ENCODE results near the gene SULF2.

GRCh38 chr20:47784599-47785310, 526 bp downstream of the SULF2 start:
- TF ChIP-seq USF2 (IDR thresholded peaks at IDR 0.05; ENCODE audit: low read depth, low read length), result no peak
- no peak for TF ChIP-seq POLR2A (IDR thresholded peaks at IDR 0.05; ENCODE audit: low read depth, low read length)
- TF ChIP-seq BHLHE40 (IDR thresholded peaks at IDR 0.05; ENCODE audit: low read depth, low read length), result no peak
- TF ChIP-seq CTCF (conservative IDR thresholded peaks at IDR 0.05; ENCODE audit: low read depth, low read length), result no peak
- TF ChIP-seq RFX5 (IDR thresholded peaks at IDR 0.05; ENCODE audit: low read depth, low read length), result no peak
- no peak for TF ChIP-seq MAFK (IDR thresholded peaks at IDR 0.05; ENCODE audit: low read depth, low read length)
- TF ChIP-seq SMC3 (IDR thresholded peaks at IDR 0.05; ENCODE audit: low read depth, low read length), result no peak

Data from IMR-90 (cell line).